H4 (cell line): ENCODE measurements around the gene GSTP1. TPM values are rescaled to one million over a fixed set of nuclear protein-coding genes. Genes with fewer than 3 reads are reported as not detected.
"Not testable (repeated sequence)": the region's sequence is repeated elsewhere in the genome, so short reads cannot be mapped to it uniquely, and the experiment has no call there.

Experiments used
- DNase-seq: peaks from one replicate; pipeline ENCODE4 v3.0.0-alpha.2; 2015; ENCODE audit warnings: low spot score
- total RNA-seq: library from RNA; depleted of rRNA; stranded (reverse); fragments of >200 nt; shearing (Covaris generic); gene quantifications from 2 replicates; pipeline ENCODE4 v1.2.3, GENCODE V29; 2014

Gene GSTP1
- total RNA-seq, 1 experiment from 2014 or later: 2,091 TPM

- peak; percentile 82 for DNase-seq
Observed at GRCh38 chr11:67563705-67564114, 19.9 kb upstream of the GSTP1 start.

GRCh38 chr11:67564230-67564629, 19.4 kb upstream of the GSTP1 start:
- DNase-seq: no peak

- DNase-seq: no peak
Observed at GRCh38 chr11:67571443-67571842, 12.2 kb upstream of the GSTP1 start.

GRCh38 chr11:67572305-67572704, 11.3 kb upstream of the GSTP1 start:
- no peak for DNase-seq

GRCh38 chr11:67572747-67573419, 10.7 kb upstream of the GSTP1 start:
- peak; percentile 46 for DNase-seq

GRCh38 chr11:67574938-67575337, 8.7 kb upstream of the GSTP1 start:
- no peak for DNase-seq

GRCh38 chr11:67576735-67577475, 6.7 kb upstream of the GSTP1 start:
- DNase-seq: no peak

- no peak for DNase-seq
Observed at GRCh38 chr11:67577951-67578350, 5.7 kb upstream of the GSTP1 start.

GRCh38 chr11:67581469-67581868, 2.1 kb upstream of the GSTP1 start:
- no peak for DNase-seq

- no peak for DNase-seq
Observed at GRCh38 chr11:67582011-67582410, 1.6 kb upstream of the GSTP1 start.

GRCh38 chr11:67584205-67584880, 731 bp downstream of the GSTP1 start:
- DNase-seq: peak; percentile 23

GRCh38 chr11:67584881-67585873, 1.6 kb downstream of the GSTP1 start:
- no peak for DNase-seq

- no peak for DNase-seq
Observed at GRCh38 chr11:67585911-67586310, 2.3 kb downstream of the GSTP1 start.

- no peak for DNase-seq
Observed at GRCh38 chr11:67586568-67587250, 3.1 kb downstream of the GSTP1 start.

- no peak for DNase-seq
Observed at GRCh38 chr11:67588136-67588503, 4.5 kb downstream of the GSTP1 start.

GRCh38 chr11:67588899-67589415, 5.3 kb downstream of the GSTP1 start:
- DNase-seq: not testable (repeated sequence)

GRCh38 chr11:67592880-67593564, 9.4 kb downstream of the GSTP1 start:
- DNase-seq: no peak

GRCh38 chr11:67593565-67593905, 9.9 kb downstream of the GSTP1 start:
- DNase-seq: no peak

GRCh38 chr11:67594480-67594879, 10.9 kb downstream of the GSTP1 start:
- no peak for DNase-seq

- DNase-seq: no peak
Observed at GRCh38 chr11:67596753-67597300, 13.2 kb downstream of the GSTP1 start.
